HUES6 (cell line): ENCODE results near the gene ARMCX6.
A peak's percentile ranks its signal among the peaks of the same experiment; 100 is the strongest.
"Not testable (repeated sequence)": the region's sequence is repeated elsewhere in the genome, so short reads cannot be mapped to it uniquely, and the experiment has no call there.

ENCODE experiments used
- H3K27ac ChIP-seq: 2 replicates; pipeline ENCODE4 v1.7.0; 2013; ENCODE audit warnings: low read depth, mild to moderate bottlenecking, low read length, inconsistent platforms
- H3K27me3 ChIP-seq: 2 replicates; pipeline ENCODE4 v1.6.1; 2013; ENCODE audit warnings: low read length; ENCODE audit not compliant: control insufficient read depth, insufficient read depth
- H3K36me3 ChIP-seq: 2 replicates; pipeline ENCODE4 v1.6.1; 2013; ENCODE audit warnings: low read length; ENCODE audit not compliant: control insufficient read depth, insufficient read depth
- H3K4me1 ChIP-seq: 2 replicates; pipeline ENCODE4 v1.6.1; 2013; ENCODE audit warnings: low read length; ENCODE audit not compliant: control insufficient read depth, insufficient read depth
- H3K4me3 ChIP-seq: 2 replicates; pipeline ENCODE4 v1.5.1; 2013; ENCODE audit warnings: low read depth, low read length
- H3K9ac ChIP-seq: one replicate; pipeline ENCODE4 v1.6.1; 2013; ENCODE audit warnings: mild to moderate bottlenecking, low read length
- H3K9me3 ChIP-seq: 2 replicates; pipeline ENCODE4 v1.6.1; 2013; ENCODE audit warnings: low read depth, low read length; ENCODE audit not compliant: control insufficient read depth, insufficient read depth

The ARMCX6 gene

DNA sequence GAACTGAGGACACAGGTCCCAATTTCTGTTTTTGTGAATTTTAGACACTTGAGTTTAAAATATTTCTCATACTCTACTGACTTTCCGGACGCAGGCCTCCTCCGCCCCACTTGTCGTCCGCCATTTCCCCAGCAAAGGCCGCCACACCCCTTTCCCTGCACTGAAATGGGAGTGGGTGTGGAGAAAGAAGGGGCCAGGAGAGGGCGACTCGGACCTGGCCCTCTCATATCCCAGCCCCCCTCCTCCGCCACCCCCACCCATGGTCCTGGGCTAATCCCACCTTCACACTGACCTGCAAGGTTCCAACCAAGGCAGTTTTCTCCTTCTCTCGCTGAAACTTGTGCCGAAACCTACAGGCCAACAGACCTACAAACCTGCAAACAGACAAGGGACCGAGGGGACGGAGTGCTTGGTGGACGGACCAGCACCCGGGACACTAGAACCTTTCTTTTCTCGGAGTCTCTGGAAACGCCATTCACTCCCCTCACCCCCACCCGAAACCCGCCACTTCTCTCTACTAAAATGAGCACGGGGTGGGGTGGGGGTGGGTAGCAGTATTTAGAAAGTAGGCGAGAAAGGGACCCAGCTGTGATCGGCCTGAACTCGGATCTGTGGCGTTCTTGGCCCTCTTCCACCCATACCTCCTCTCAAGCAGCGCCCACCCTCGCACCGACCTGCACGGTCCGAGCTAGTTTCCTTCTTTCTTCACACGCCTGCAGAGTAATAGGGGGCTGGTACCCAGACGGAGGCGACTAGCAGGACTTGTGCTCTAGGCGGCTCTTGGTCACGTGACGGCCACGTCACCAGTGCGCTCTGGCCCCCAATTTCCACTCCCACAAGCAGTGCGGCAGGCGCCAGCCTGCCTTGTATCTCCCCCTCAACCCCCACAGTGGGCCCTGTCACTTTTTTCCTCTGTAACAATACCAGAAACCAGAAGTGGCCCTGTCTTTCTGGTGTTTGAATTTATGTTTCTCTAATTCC is at the start of gene ARMCX6:
Gene ARMCX6, minus strand, starts transcription at position 790 of the 981 bp plus-strand sequence. CDS start 1,380 bp downstream, outside the sequence.
- Histone ChIP-seq H3K4me1 (peaks cover 21% of the 10 kb centered on the region), H3K27me3 (no peaks in the 10 kb centered on the region; the same call in 1 of the 2 replicates), H3K9me3 (no peaks in the 10 kb centered on the region), H3K9ac (peak within 1 kb of the TSS; percentile 58), H3K36me3 (peaks cover 6% of the 10 kb centered on the region), H3K27ac (peak within 1 kb of the TSS; percentile 60; the same call in 1 of the 2 replicates), H3K4me3 (peak within 1 kb of the TSS; percentile 72)

DNA sequence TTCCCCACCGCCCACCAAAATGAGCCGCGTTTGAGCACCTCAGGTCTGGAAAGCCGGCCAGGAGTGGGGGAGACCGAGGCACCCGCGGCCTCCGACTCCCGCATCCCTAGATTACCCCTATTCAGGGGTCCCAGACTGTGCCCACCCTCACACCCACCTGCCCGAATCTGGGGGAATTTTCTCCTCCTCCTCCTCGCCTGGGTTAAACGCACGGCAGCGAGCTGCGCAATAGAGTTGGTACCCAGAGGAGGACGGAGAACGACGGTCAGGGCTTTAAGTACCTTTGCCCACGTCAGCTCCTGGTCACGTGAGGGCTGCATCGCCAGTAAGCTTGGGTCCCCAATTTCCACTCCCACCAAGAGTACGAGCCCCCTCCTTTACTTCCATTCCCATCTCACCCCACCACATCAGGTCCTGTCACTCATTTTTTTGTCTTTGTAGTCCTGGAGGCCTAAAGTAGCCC is 41.8 kb upstream of the ARMCX6 start, which contains the start of gene ARMCX2:
Gene ARMCX2, minus strand, starts transcription at position 250 of the 463 bp plus-strand sequence. CDS start 2,262 bp downstream, outside the sequence.
- Histone ChIP-seq H3K36me3 (peaks cover 28% of the 10 kb centered on the region), H3K4me1 (peaks cover 6% of the 10 kb centered on the region; the same call in 1 of the 2 replicates), H3K27ac (peak within 1 kb of the TSS; percentile 84), H3K9ac (peak within 1 kb of the TSS; percentile 89), H3K4me3 (peak within 1 kb of the TSS; percentile 98), H3K27me3 (peaks cover 6% of the 10 kb centered on the region; the same call in 1 of the 2 replicates), H3K9me3 (no peaks in the 10 kb centered on the region)

DNA sequence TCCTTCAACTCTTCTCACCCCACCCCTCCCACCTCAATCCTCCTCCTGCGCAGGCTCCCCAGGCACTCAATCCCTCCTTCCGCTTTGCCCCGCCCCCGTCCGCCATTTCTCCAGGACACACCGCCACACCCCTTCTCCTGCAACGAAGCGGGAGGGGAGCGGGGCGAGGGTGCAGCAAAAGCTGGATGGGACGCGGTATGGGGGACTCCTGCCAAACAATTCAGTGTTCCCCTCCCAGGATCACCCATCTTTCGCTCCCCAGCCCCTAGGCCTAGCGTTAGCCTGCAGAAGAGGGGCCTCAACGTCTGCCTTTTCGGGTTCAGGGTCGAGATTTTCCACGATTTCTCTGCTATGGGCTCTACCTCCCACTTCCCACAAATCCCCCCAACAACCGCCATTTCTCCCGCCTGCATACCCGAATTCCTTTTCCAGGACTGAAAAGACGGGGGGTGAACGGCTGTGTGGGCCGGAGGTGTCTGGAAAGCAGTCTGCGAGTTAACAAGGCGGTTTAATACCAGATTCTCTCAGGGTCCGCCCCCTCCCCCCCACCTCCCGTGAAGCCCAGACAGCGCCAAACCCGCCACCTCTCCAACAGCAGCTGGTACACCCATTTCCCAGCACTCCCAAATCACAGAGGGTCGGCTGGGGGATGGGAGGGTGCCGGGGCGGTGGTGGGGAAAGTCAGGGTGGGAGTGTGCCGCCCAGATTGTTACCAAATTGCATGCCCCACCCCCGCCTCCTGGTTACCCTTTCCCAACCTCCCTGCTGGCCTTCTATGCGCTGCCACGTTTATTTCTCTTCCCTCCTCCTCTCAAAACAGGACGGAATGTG is 41.1 kb upstream of the ARMCX6 start:
- peaks cover 28% of the 10 kb centered on the region for H3K36me3 ChIP-seq
- peak overlapping the region; percentile 89 for H3K9ac ChIP-seq
- H3K4me1 ChIP-seq = peaks cover 6% of the 10 kb centered on the region; the same call in 1 of the 2 replicates
- H3K4me3 ChIP-seq = peak overlapping the region; percentile 98
- peak overlapping the region; percentile 84 for H3K27ac ChIP-seq
- peaks cover under 1% of the 10 kb centered on the region; the same call in 1 of the 2 replicates for H3K27me3 ChIP-seq
- H3K9me3 ChIP-seq = no peaks in the 10 kb centered on the region

DNA sequence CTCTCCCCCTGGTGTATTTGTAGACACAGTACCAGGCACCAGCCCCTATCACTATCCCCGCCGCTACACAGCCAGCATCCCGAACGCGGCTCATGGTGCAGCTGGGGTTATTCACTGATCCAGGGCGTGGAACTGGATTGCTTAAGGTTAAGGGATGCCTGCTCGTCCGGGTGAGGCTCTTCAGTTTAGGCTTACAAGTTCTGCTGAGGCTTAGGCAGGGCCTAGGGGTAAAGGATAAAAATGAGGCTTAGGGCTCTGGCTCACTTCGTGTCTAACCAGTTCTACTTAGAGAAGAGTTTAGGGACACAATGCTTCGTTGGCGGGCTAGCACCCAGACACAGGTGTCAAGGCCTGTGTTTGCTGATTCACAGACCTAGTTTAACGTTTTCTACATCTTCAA is 39.7 kb upstream of the ARMCX6 start:
- no peaks in the 10 kb centered on the region for H3K9me3 ChIP-seq
- peaks cover 28% of the 10 kb centered on the region for H3K36me3 ChIP-seq

DNA sequence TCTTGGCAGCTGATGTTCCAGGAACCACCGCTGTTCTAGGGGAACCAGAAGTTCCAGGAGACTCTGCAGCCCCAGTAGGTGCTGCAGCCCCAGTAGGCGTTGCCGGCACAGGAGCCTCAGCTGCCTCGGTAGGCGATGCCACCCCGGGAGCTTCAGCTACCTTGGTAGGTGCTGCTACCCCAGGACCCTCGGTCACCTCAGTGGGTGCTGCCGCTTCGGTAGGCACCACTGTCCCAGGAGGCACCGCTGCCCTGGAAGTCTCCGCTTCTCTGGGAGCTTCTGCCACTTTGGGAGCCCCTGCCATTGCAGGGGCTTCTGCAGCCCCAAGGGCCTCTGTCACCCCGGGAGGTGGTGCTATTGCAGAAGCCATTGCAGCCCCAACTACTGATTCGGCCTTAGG is 39.0 kb upstream of the ARMCX6 start:
- Histone ChIP-seq H3K4me1 (peaks cover 6% of the 10 kb centered on the region; the same call in 1 of the 2 replicates), H3K9ac (no peak overlapping the region), H3K27ac (no peak overlapping the region)

More for the DNA sequence above, 39.7 kb upstream of the ARMCX6 start:
- no peak overlapping the region for H3K27ac ChIP-seq
- peaks cover 6% of the 10 kb centered on the region; the same call in 1 of the 2 replicates for H3K4me1 ChIP-seq
- no peak overlapping the region for H3K9ac ChIP-seq
- no peak overlapping the region for H3K4me3 ChIP-seq
- no peaks in the 10 kb centered on the region for H3K27me3 ChIP-seq

DNA sequence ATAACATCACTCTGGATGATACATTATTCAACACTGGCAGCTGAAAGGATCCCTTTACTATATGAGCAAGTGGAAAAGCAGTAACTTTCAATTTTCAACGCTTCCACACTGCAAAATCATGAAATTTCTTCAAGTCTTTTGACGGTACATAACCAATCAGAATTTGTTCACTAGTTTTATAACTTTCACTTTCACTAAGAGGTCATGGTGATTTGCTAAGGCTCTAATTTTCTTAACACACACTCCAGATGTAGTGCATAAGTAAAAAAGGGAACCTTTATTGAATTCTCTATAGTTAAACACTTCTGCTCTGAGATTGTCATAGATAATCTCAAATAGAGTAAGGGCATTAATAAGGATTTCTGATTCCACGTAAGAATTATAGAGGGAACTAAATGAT is 37.7 kb upstream of the ARMCX6 start:
- H3K27ac ChIP-seq = no peak overlapping the region
- H3K4me1 ChIP-seq = peaks cover 6% of the 10 kb centered on the region; the same call in 1 of the 2 replicates
- H3K9ac ChIP-seq = no peak overlapping the region
- no peaks in the 10 kb centered on the region for H3K27me3 ChIP-seq
- H3K9me3 ChIP-seq = no peaks in the 10 kb centered on the region
- H3K36me3 ChIP-seq = peaks cover 28% of the 10 kb centered on the region
- no peak overlapping the region for H3K4me3 ChIP-seq

More for the DNA sequence above, 39.0 kb upstream of the ARMCX6 start:
- Histone ChIP-seq H3K36me3 (peaks cover 28% of the 10 kb centered on the region), H3K9me3 (no peaks in the 10 kb centered on the region), H3K27me3 (no peaks in the 10 kb centered on the region), H3K4me3 (no peak overlapping the region)

DNA sequence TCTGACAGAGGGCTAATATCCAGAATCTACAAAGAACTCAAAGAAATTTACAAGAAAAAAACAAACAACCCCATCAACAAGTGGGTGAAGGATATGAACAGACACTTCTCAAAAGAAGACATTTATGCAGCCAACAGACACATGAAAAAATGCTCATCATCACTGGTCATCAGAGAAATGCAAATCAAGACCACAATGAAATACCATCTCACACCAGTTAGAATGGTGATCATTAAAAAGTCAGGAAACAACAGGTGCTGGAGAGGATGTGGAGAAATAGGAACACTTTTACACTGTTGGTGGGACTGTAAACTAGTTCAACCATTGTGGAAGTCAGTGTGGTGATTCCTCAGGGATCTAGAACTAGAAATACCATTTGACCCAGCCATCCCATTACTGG is 29.9 kb upstream of the ARMCX6 start:
- H3K36me3 ChIP-seq, H3K27ac ChIP-seq, H3K4me1 ChIP-seq, H3K4me3 ChIP-seq, H3K9ac ChIP-seq, H3K27me3 ChIP-seq, H3K9me3 ChIP-seq: not testable (repeated sequence)

DNA sequence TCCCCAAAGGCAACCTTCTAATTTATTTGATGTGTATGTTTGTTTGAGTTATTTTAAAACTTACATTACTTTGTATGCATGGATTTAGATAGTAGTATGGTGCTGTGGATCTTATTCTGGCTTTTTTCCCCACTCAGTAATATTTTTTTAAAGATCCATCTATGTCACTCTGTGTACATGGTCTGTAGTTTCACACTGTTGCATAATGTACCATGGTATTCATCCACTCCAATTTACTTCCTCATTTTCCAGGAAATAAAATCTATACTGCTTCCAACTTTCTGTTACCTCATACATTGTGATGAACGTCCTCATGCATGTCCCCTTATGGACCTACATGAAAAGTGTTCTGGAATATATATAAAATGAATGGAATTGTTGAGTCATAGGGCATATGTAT is 24.3 kb upstream of the ARMCX6 start:
- Histone ChIP-seq H3K4me1 (no peaks in the 10 kb centered on the region), H3K36me3 (no peaks in the 10 kb centered on the region), H3K4me3 (no peak overlapping the region), H3K9me3 (no peaks in the 10 kb centered on the region), H3K27me3 (no peaks in the 10 kb centered on the region), H3K27ac (no peak overlapping the region), H3K9ac (no peak overlapping the region)

DNA sequence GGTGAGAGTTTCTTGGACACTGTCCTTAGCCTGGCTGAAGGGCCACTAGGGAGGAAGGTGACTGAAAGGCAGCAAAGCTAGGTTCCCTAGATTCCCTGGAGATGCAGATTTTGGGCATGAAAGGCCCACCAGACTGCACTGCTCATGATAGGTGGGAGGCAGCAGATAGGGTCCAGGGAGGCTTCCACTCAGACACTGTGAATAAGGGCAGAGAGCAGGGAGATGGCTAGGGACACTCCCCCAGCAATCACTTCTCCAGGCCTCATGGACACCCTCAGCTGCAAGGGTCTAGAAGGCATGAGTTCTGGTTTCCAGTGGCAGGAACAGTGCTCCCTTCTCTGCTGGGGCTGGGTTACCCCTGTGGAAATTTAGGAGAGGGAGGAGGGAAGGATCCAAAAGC is 21.8 kb upstream of the ARMCX6 start:
- H3K4me1 ChIP-seq = no peaks in the 10 kb centered on the region
- H3K9ac ChIP-seq = no peak overlapping the region
- H3K36me3 ChIP-seq = no peaks in the 10 kb centered on the region
- H3K27me3 ChIP-seq = no peaks in the 10 kb centered on the region
- H3K27ac ChIP-seq = no peak overlapping the region
- no peaks in the 10 kb centered on the region for H3K9me3 ChIP-seq
- no peak overlapping the region for H3K4me3 ChIP-seq

DNA sequence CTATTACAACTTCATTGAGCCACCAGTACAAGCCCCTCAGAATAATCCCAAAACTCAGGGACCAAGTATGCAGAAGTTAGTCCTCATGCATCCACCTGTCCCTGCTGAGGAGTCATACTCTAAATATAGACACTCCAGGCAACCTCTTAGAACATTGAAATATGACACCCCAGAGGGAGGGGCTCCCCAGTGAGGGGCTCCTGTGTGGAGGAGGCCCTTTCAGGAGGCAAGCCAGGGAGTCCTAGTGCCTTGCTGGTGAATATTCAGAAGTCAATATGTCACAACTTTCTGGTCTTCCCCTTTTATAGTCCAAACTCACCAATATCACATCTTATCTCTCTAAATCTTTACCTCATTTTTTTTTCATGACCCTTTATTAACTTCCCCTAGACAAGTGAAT is 1.6 kb upstream of the ARMCX6 start:
- H3K36me3 ChIP-seq = peaks cover 8% of the 10 kb centered on the region

More for the DNA sequence above, 1.6 kb upstream of the ARMCX6 start:
- Histone ChIP-seq H3K4me1 (peaks cover 27% of the 10 kb centered on the region), H3K9me3 (no peaks in the 10 kb centered on the region), H3K27ac (no peak overlapping the region), H3K9ac (no peak overlapping the region), H3K27me3 (no peaks in the 10 kb centered on the region; the same call in 1 of the 2 replicates), H3K4me3 (no peak overlapping the region)
